GM19328 (cell line): ENCODE measurements around the gene NUDT22.

Experiments
- ATAC-seq: cut with Tn5 transposase; IDR thresholded peaks from one replicate; pipeline ENCODE4 v1.9.1; 2021; ENCODE audit warnings: mild to moderate bottlenecking, moderate library complexity; ENCODE audit not compliant: unreplicated experiment

NUDT22 gene

DNA sequence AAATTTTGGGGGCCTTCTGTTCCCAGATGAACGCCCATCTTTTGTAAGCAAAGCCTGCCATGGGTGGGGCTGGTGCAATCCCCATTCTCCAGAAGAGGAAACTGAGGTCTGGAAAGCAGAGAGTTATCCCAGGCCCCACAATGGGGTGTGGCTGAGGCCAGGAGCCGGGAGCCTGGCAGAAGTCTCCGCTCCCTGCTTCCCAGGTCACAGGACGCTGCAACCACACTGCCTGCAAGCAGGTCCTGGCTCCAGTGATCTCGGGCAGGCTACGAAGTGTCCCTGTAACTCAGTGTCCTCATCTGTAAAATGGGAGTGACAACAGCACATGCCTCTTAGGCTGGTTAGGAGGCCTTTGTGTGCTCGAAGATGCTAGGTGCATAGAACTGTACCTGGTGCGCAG, 27.0 kb downstream of the NUDT22 start:
- no peak for ATAC-seq

- no peak for ATAC-seq
Measured at GRCh38 chr11:64253481-64253880, 27.4 kb downstream of the NUDT22 start.

DNA sequence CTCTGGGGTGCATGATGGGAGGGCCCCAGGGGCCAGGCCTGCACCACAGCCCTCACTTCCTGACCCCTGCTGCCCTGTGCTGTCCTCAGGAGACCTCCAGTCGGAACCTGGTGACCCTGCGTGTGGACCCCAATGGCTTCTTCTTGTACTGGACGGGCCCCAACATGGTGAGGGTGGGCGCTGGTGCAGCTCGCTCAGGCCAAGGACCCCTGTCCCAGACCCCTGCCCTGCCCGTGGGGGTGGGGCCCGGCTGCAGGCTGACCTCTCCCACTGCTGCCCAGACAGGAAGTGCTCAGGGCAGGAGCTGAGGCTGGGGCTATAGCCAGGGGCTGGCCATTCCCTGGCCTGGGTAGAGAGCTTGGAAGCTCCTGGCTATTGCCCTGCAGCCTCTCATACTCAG, 28.3 kb downstream of the NUDT22 start:
- ATAC-seq: no peak

DNA sequence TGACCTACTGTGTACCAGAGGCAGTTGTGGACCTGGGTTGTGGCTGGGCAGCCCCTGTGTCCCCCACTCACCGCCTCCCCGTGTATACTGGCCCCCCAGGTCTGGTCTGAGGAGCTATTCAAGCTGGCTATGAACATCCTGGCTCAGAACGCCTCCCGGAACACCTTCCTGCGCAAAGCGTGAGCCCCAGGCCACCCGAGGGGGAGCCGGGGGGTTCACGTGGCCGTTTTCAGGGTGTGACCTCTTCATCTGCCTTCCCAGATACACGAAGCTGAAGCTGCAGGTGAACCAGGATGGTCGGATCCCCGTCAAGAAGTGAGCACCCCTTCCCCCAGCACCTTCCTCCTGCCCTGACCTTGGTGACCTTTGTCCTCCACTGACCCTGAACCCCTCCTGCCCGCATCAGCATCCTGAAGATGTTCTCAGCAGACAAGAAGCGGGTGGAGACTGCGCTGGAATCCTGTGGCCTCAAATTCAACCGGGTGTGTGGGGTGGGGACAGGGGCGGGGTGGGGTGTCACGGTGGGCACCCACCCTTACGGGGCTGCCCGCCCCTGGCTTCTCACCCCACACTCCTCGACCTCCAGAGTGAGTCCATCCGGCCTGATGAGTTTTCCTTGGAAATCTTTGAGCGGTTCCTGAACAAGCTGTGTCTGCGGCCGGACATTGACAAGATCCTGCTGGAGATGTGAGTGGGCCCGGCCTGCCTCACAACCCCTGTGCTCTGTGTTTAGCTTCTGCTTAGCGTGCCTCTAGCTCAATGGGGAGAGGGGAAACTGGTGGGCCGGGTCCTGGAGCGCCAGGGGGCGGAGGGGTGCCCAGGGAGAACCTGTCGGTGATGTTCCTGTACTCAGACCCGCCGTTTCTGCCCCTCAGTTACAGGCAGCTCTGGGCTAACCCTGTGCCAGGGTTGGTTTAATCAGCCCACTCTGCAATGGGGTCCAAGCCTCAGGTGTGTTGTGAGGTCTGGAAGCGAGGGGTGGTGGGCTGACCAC, 29.4 kb downstream of the NUDT22 start:
- no peak for ATAC-seq

GRCh38 chr11:64256300-64256699, 30.2 kb downstream of the NUDT22 start:
- no peak for ATAC-seq

- no peak for ATAC-seq
Measured at GRCh38 chr11:64258356-64258755, 32.3 kb downstream of the NUDT22 start.

- no peak for ATAC-seq
Measured at GRCh38 chr11:64258946-64259532, 33.0 kb downstream of the NUDT22 start.

GRCh38 chr11:64259533-64260067, 33.5 kb downstream of the NUDT22 start:
- ATAC-seq: no peak

DNA sequence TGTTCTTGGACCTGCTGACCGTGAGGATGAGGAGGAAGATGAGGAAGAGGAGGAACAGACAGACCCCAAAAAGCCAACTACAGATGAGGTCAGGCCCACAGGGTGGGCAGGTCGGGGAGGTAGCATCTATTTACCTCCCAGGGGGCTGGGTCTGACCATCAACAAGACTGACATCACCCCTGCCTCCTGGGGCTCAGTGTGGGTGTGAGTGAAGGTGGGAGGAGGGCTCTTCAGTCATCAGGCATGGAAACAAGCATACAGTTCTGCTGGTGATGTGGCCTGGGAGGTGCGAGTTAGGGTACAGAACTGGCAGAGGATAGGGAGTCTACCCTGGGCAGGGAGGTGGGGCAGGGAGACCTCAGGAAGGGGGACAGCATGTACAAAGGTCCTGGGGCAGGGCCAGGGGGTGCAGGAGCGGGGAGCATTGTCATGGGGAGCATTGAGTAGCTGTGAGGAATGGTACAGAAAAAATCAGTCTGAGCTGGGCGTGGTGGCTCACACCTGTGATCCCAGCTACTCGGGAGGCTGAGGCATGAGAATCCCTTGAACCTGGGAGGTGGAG, 34.2 kb downstream of the NUDT22 start:
- ATAC-seq: no peak

GRCh38 chr11:64261556-64262080, 35.5 kb downstream of the NUDT22 start:
- ATAC-seq: no peak

DNA sequence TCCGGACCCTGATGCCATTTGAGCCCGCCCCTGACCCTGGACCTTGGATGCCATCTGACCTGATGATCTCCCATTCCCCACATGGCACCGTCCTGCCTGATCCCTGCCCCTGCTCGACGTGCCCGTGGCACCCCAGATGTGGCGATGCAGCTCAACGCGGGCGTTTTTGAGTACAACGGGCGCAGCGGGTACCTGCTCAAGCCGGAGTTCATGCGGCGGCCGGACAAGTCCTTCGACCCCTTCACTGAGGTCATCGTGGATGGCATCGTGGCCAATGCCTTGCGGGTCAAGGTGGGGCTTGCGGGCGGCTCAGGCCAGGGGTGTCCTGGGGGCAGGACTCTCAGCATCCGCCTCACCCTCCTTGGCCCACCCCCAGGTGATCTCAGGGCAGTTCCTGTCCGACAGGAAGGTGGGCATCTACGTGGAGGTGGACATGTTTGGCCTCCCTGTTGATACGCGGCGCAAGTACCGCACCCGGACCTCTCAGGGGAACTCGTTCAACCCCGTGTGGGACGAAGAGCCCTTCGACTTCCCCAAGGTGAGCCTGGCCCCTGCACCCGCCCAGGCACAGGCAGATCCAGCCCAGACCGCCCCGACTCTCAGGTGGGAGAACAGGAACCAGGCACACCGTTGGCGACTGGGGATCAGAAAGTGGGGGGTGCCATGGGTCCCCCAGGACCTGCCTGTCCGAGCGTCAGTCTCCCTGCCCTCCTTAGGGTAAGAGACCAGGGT, 36.4 kb downstream of the NUDT22 start:
- no peak for ATAC-seq

GRCh38 chr11:64263021-64263946, 37.2 kb downstream of the NUDT22 start:
- ATAC-seq: no peak

DNA sequence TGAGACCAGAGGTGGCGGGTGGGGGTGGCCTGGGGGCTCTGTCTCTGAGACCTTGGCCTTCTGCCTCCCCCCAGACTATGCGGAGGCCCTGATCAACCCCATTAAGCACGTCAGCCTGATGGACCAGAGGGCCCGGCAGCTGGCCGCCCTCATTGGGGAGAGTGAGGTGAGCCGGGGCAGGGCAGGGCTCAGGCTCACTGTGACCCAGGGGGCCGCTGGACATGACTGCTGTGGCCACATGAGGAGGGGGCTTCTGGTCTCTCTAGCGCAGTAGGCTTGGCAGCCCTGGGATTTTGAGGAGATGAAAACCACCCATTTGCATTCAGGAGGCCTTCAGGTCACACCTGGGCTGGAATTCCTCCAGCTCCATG, 37.9 kb downstream of the NUDT22 start:
- no peak for ATAC-seq

DNA sequence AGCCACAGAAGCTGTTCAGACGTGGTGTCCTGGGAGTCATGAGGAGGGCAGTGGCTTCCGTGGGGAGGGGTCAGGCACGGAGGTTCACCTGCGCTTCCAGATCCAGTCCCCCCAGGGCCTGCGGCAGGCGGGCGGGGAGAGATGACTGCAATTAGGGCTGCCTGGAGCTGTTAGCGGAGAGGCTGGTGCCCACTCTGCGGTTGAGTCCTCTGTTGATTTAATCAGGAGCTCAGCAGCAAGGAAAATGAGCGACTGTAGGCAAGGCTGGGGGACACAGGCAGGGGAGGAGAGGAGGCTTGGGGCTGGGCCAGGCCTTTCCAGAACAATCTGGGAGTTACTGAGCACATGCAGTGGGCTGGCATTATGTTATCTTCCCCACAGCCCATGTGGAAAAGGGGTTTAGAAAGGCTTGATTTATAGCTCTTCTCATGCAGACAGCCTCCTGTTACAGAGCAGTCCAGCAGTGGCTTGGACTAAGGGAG, 38.3 kb downstream of the NUDT22 start:
- no peak for ATAC-seq

DNA sequence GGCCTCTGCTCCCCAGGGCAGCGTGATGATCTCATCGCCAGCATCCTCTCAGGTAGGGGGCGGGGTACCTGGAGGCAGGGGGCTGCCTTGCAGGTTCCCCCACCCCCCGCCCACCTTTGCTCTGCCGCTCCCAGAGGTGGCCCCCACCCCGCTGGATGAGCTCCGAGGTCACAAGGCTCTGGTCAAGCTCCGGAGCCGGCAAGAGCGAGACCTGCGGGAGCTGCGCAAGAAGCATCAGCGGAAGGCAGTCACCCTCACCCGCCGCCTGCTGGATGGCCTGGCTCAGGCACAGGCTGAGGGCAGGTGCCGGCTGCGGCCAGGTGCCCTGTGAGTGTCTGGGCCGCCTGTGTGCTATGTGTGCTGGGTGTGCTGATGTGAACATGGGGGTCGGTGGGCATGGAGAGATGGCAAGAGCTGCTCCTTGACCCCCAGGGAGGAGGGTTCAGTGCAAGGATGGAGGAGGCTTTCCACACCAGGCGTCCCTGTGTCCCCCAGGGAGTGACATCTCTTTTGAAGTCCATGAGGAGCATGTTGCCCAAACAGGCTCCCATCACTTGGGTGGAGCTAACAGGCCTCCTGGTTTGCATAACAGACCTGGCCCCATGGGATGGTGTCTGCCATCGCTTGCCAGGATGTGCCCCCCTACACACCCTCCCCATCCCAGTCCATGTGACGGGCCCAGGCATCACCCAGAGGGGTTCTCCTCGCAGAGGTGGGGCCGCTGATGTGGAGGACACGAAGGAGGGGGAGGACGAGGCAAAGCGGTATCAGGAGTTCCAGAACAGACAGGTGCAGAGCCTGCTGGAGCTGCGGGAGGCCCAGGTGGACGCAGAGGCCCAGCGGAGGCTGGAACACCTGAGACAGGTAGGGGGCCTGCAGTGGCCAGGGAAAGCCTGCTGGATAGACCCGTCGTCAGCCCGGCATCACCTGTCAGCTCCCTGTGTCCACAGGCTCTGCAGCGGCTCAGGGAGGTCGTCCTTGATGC, 39.4 kb downstream of the NUDT22 start:
- no peak for ATAC-seq

DNA sequence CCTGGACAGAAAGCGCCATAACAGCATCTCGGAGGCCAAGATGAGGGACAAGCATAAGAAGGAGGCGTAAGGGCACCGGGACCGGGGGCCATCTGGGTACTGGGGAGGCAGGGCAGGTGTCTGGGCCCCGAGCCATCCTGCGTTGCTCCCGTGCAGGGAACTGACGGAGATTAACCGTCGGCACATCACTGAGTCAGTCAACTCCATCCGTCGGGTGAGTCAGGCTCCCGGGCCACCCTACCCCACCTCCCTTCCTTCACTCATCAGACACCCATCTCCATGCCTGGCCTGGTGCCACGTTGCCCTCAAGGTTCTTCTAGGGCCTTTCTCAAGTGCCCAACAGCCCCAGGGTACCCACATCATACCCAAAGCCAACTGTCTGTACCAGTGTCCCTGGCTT, 40.3 kb downstream of the NUDT22 start:
- no peak for ATAC-seq

DNA sequence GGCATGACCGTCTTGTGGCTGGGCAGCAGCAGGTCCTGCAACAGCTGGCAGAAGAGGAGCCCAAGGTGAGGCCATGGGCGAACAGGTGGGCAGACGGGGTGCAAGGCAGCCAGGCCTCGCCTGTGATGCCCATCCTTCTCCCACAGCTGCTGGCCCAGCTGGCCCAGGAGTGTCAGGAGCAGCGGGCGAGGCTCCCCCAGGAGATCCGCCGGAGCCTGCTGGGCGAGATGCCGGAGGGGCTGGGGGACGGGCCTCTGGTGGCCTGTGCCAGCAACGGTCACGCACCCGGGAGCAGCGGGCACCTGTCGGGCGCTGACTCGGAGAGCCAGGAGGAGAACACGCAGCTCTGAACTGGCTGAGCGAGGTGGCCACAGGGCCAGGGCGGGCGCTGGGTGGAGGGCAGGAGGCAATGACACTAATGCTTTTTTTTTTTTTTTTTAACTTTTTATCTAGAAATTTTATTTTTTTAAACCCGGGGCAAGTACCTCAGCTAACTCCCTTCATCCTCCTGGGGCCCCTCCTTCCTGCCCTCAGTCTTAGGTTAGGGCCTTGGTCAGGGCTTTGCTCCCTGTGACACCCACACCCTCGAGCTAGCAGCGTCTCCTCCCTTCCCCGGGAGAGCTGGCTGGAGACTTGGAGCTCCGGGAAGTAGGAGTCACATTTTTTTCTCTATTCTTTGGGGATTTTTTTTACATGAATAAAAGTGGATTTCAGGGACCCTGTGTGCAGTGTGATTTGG, 41.3 kb downstream of the NUDT22 start:
- no peak for ATAC-seq
